ENCODE data around the gene CDKN2B-AS1.

CDKN2B-AS1 gene

DNA sequence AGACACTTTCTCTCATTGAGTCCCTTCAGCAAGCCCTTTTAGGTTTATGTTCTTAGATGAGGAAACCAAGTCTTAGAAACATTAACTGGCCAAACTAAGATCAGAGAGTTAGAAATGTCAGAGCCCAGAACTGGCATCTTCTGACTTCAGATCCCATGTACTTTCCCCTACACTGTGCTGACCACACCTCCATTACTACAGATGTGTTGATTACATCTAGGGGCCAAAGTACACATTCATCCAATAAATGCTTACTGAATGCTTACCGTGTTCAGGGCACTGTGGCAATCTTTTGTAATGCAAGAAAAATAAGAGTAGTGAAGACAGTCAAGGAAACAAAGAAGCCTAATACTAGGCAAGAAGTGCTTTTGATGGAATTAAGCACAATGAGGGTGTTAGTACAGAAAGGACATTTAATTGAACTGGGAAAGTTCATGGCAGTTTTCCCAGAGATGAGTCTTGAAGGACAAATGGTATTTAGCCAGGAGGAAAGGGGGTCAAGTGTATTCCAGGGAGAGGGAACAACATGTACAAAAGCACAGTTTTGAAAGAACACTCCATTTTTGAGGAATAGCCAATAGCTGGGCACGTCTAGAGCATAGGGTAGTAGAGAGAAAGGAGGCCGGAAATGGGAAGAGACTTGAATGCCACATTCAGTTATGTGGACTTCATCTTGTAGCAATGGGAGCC, 104.2 kb downstream of the CDKN2B-AS1 start:
- no peak for DNase-seq

DNA sequence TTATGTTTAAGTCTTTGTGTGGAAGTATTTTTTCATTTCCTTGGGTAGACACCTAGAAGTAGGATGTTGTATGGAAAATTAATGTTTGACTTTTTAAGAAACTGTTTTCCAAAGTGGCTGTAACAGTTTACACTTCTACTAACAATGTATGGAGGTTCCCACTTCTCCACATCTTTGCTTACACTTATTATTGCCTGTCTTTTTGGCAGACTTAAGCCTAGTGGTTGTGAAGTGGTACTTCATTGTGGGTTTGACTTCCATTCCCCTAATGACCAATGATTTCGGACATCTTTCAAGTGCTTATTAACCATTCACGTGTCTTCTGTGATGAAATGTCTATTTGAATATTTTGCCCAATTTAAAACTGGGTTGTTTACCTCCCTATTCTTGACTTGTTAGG, 106.0 kb downstream of the CDKN2B-AS1 start:
- no peak for DNase-seq

DNA sequence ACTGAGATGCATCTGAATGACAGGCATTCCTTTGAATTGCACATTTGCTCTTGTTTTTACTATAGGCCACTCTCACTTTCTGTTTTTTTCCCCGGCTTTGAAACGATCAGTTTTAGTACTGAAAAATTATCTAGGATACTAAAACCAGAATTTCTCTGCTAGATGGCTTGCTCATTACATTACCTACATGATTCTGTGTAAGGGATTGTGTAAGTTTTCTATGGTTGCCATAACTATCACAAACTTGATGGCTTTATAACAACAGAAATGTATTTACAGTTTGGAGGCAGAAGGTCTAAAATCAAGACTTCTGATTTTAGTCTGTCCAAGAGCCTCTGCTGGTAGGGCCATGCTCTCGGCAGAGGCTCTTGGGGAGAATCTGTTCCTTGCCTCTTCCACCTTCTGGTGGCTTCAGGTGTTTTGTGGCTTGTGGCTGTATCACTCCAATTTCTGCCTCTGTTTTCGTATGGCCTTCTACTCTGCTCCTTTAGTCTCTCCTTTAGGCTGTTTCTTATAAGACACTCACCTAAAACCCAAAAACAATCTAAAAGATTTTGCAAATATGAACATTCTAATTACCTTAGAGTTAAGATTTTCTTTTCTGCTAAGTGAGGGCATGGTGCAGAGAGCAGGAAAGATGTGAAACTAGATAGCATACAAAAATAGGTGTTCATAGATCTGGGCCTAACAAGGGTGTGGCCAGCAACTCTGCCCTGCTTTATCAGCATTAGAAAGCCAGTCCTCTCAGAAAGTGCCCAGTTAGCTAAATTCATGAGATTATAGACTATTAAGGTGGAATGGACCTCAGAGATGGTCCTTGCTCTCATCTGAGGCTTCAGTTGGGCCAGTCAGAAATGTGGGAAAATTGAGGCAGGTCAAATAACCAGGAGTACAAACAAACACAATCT, 107.8 kb downstream of the CDKN2B-AS1 start:
- no peak for DNase-seq

DNA sequence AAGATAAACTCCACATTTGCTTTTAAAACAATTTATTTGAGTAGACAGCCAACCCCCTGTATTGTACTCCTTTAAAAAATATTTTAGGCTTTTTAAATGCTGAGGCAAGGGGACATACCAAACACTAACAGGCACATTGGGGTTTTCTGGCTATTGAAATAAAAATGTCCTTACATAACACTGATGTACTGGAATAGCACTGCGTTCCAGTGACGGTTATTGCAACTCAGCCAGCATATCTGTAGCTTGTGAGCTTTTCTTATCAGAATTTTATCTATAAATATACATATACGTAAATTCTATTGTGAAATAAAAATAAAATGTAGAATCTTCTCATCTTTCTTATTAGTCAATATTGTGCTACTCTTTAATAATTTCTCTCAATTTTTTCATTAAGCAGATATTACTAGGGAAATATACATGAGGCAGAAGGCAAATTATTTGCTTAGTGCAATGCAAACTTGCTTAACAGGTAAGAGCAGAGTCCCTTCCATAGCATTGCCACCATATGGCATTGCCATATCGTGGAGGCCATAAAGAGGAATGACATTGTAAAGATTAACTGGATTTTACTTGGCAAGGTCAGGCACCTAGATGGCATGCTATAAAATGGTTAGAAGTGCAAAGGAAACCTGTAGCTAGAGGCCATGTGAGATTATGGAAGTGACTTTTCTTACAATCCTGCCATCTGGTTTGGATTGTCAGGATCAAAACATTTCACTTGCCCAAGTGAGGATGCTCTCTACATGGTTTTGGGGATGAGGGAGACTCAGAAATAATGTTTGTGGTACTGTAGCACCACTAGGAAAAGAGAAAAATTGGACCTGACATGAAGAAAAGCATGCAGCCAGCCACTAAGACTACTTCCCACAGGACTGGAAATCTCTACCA, 109.3 kb downstream of the CDKN2B-AS1 start:
- no peak for DNase-seq

DNA sequence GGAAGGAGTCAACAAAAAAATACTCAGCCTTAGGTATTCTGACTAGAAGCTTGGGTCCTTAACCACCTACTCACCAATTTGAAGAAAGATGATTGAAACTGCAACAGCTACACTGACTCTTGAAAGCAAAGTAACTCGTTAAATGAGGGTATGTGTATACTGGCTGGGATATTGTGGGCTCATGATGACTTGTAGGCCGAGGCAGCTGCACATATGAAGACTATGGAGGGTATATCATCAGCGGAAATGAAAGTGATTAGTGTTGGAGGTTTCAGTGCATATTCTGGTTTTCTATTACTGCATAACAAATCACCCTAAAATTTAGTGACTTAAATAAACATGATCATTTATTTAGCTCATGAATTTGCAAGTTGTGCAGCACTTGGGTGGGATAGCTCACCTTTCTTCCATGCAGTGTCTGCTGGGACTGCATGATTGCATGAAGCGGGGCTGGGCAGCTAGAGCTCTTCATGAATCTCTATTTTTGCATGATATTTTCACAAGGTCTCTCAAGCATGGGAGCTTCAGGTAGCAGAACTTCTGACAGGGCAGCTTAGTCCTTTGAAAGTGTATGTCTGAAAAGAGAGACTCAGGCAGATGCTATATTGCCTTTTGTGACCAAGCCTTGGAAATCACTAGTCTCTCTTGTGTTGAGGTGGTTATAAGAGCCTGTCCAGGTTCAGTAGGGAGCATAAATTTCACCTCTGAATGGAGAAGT, 110.6 kb downstream of the CDKN2B-AS1 start:
- DNase-seq, result no peak

DNA sequence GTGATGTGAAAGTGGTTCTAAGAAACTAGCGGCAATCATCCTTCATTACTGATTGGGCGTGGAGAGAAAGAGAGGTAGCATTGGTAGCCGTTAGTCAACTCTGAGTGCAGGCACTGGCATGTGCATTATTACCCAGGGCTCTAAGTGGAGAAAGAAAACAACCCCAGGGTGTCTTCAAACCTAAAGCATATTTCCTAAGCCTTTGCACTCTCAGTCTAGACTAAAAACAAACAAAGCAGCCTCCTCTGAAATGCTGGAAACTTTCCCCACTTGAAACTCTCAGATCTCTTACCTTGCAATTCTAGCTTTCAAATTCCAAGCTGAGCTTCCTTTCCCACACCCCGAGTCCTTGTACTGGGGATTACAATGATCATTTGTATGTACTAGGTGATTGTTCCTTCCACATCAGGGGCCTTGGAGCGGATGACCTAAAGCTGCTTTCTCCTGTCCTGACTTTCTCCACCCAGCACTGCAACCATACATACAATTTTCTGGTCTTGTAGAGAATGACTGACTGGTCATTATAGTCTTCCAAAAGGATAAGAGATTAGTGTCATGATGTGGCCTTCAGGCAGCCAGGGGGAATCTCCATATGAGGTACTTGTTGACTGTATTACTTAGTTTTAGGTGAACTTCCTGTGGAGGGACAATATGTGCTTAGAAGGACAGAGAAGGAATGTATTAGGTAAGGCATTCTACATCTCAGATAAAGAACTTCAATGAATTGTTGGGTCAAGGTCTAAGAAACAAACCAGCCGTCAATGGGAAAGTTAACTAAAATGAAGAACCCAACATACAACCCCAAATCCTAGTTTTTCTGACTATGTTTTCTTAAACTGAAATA, 112.8 kb downstream of the CDKN2B-AS1 start:
- no peak for DNase-seq

DNA sequence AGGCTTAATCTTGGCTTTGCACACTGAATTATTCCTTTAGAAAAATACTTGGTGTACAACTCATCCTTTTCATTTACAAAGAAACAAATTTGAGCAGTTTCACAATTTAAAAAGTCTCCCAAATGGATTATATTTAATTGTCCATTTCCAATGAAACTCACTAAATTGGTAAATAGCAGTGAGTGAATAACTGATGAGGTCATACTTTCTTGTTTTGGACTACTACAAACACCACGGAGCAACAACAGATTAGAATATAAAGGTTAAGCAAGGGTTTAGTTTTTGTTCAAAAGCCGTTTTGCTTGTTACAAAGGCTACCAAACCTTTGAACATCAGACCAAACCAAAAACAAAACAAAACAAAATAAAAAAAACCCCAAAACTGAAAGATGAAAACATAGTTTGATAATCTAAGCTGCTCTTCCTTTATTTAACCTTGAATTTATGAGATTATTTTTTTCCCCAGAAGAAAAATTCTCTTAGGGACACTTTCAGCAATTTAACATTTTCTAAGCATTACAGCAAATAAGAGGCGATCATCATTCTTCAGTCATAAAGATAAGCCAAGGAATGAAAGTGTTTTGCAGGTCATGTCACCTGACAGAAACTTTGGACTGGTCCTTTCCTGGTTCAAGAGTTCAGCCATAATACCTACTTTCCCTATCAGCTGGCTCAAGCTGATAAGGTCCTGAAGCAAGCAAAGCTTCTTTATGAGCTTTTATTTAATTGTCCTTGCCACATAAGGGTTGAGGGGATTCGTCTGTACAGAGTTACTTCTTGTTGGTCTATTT, 114.2 kb downstream of the CDKN2B-AS1 start:
- DNase-seq, result no peak

DNA sequence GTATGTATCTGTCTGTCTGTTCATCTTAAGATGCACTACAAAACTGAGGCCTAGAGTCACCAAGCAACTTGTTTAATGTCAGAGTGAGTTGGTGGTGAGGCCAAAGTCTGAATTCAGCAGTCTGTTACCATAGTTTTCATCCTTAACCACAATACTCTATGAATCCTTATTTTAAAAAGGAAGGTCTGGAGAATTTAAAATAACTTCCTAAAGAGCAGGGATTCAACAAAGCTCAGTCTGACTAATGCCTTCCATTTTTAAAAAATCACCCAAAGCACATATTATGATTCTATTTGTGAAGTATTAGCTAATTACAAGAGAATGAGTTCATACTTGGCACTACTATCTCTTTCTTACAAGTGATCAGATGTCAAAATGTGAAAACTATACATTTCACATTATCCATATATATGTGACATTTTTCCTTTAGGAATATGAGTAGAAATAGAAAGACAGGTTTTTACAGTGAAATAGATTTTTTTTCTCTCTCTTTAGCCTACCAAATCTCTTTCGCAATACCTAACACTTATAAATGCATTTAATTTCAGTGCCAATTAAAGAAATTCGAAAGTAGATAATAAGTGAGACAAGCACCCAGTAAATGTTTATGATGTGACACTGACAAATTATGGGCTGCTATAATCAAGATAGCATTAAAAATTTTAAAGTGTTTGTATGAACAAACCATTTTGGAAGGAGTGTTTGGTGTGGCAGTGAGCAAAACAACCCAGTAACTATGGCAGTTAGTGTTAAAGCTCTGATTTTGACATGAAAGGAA, 116.8 kb downstream of the CDKN2B-AS1 start:
- DNase-seq, result no peak

DNA sequence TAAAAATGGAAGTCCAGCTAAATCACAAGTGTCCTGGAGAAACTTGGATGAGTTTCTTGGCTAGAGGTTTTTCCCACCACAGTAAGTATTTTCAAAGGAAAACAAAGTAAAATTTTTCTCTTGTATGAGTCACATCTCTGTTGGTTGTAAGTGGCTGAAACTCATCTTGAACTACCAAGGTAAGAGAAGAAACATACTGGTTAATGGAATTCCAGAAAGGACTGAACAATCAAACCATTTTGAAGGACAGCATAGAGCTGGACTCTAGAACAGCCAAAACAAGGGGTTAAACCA, 117.3 kb downstream of the CDKN2B-AS1 start:
- DNase-seq, result no peak

DNA sequence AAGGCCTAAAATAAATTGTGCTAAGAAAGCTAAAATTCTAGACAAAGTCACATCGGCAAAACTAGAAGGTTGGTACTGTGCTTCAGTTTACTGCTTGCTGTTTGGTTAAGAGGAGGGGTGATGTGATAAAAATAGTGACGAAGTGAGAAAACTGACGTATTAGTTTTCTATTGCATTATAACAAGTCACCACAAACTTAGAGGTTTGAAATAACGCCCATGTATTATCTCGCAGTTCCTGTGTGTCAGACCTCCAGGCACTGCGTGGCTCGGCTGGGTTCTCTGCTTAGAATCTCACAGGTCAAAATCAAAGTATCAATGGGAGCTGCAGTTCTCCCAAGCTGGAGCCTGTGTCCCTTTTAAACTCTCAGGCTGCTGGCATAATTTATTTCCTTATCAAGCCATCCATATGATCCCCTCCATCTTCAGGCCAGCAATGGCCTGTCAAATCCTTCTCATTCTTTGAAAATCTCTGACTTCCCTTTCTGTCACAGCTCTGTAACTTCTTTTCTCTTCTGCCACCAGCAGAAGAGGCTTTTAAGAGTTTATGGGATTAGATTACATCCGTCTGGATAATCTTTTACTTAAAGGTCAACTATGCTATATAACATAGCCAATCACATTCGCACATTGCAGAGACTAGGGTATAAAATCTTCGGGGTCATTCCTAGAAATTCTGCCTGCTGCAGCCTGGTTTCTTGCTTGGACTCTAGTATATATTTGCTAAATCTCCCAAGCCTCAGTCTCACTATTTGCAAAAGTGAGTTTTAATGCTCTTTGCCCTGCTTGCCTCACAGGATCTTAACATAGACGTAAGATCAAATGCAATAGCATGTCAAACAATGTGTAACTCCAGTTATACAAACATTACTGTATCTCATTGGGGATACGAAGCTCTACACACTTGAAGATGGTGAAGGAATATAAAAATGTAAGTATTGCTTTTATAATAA, 118.6 kb downstream of the CDKN2B-AS1 start:
- no peak for DNase-seq

DNA sequence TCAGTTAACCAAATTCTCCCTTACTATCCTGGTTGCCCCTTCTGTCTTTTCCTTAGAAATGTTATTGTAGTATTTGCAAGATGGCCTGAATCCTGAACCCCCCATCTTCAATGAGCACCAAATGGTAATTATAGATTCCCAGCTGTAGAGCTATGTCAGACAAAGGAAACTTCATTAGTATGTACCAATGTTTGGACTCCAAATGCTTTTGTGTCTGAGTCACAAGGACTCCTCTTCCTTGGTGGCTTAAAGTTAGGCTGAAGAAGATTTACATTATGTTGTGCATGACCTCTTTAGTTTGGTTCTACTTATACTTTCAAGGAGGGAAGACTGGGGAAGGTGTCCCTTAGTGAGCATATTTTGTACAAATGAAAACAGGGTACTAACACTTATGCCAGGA, 120.4 kb downstream of the CDKN2B-AS1 start:
- DNase-seq, result no peak

DNA sequence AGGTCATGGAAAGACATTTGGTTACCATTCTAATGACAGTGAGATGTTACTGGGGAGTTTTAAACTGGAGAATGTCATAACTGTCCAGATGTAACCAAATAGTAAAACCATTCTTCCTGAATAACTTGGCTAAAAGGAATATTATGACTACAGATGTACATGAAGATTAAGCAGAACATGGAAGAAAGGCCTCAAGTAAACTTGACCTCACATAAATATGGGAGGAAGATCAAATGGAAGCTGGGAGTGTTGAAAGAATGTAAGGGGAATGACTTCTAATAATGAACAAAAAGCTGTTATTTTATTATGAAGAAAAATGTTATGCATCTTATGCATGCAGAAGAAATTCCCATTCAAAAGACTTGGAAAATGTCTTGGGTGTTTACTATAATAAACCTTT, 122.2 kb downstream of the CDKN2B-AS1 start:
- DNase-seq, result no peak

DNA sequence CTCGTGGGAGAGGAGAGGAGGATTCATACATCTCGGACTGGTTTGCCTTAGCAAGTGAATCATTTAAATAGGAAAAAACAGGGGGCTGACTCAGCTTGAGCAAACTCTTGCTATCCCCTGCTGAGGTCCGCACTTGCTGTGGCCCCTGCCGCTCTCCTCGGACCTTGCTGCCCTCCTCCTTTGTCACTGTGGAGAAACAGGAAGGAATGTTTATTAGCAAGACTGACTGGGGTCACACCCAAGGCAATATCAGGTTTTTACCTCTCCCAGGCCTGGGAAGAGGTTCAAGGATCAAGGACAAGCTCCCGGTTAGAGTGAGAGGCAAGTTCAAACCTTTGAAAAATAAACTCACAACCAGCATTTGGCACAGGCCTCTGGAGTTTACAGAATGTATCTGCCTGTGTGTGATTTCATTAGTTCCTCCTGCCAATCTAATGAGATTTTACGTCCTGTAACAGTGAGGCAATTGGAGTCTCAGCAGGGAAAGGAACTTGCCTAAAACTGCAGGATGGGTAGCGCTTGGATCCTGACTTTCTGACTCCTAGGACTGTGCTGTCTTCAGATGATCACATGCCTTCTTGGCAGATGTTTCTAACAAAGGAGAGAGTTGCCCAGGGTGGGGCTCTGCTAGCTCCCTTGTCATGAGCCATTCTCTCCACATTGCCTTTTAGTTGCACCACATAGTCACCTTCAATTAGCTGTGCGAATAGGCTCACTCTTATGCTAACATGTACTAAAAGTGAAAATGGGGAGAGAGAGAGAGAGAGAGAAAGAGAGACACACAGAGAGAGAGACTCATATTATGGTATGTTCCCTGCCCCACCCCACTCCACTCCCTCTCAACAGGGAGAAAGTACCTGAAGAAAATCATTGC, 123.2 kb downstream of the CDKN2B-AS1 start:
- DNase-seq, result no peak

DNA sequence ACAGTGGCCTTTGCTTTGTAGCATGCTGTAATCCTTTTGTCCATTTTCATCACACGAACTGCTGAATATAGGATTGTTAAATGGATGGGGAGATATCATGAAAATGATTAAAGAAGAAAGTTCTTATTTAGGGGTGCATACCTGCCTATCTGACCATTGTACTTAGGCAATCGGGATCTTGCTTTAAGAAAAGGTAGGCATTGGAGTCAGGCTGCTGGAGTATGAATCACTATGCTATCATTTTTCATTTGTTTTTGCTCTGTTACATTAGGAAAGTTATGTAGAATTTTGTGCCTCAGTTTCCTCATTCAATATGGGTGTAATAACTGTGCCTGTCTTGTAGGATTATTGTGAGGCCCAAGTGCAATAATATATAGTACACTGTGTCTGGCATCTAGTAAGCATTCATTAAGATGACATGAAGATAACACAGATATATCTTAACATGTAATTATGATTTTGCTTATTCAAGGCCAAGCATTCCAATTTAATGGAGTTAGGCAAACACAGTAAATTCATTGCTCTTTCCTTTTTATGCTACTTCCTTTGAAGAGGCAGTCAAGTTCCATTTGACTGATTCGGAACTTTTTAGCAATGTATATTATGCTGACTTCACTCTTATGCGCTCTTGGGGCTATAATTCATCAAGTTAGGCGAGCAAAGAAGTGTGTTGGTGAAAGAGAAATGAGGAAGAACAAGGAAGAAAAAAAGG, 124.4 kb downstream of the CDKN2B-AS1 start:
- DNase-seq, result no peak

DNA sequence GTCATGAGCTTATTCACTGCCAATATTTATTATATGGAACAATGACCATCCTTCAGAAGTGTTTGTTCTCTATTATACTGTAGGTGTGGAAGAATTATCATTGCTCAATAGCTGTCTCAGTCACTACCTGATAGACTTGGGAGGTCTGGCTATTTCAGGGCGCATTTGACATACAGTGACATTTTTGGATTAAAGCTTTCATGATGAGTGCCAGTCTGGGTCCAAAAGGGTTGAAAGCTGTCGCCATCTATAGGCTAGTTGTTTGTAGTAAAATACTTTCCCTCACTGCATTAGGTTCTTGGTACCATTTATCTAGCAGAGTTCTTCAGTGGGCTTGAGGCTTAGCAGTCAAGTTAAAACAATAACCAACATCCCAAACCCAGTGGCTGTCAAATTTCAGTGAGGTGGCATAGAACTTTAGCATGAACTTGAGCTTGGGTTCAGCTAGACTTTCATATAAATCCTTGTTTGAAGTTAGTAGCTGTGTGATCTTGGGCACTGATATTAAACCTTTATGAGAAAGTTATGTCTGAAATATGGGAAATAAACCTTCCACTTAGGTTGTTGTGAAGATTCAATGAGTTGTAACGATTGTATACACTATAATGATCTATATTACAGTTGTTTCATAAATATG, 125.0 kb downstream of the CDKN2B-AS1 start:
- peak; percentile 35 for DNase-seq

DNA sequence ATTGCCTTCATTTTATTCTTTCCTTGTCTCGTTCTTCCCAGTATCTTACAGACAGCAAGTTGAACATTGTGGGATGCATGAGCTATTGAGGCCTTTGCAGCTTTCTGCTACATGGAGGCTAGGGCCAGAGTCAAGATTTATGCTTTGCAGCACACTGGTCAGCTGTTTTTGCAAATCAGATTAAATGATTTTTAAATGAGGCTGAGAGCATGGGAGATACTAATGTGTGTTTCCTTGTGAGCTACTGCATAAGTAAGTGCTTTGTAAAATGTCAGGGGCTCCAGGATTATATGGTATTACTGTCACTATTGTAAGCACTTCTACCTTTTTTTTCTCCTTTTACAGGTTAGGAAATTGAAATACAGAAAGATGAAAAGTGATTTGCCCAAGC, 125.6 kb downstream of the CDKN2B-AS1 start:
- DNase-seq, result no peak

DNA sequence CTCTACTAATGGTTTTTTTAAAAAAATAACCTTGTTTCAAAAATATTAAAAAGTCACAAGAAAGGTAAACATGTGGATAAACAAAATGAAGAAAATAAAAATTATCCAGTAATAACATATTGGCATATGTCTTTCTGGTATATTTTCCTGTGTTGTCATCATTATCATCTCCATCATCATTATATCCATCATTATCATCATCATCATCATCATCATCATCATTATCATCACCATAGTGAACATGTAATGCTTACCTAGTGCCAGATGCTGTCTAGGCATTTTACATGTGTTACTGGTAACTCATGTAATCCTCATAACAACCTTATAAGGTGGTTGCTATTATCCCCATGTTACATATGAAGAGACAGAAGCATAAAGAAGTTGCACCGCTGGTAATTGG, 126.0 kb downstream of the CDKN2B-AS1 start:
- no peak for DNase-seq
